ENCODE results near the gene MUL1. TPM values are rescaled to one million over a fixed set of nuclear protein-coding genes. Genes with fewer than 3 reads are reported as not detected.

Gene MUL1
- total RNA-seq, 2 donors from 2014 or later: 37.3 to 47.8 TPM

- peaks cover 0 to 23% of the 10 kb centered on the region in 2 donors for H3K4me1 ChIP-seq
- DNase-seq (ENCODE audit: low spot score): no peak
- no peaks in the 10 kb centered on the region for H3K27me3 ChIP-seq
- no peaks in the 10 kb centered on the region for H3K9me3 ChIP-seq
- peak overlapping the region in 1 of 2 donors; percentile 4 for H3K27ac ChIP-seq
- H3K4me3 ChIP-seq: no peak overlapping the region
- TF ChIP-seq, protein P1, sequence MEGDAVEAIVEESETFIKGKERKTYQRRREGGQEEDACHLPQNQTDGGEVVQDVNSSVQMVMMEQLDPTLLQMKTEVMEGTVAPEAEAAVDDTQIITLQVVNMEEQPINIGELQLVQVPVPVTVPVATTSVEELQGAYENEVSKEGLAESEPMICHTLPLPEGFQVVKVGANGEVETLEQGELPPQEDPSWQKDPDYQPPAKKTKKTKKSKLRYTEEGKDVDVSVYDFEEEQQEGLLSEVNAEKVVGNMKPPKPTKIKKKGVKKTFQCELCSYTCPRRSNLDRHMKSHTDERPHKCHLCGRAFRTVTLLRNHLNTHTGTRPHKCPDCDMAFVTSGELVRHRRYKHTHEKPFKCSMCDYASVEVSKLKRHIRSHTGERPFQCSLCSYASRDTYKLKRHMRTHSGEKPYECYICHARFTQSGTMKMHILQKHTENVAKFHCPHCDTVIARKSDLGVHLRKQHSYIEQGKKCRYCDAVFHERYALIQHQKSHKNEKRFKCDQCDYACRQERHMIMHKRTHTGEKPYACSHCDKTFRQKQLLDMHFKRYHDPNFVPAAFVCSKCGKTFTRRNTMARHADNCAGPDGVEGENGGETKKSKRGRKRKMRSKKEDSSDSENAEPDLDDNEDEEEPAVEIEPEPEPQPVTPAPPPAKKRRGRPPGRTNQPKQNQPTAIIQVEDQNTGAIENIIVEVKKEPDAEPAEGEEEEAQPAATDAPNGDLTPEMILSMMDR (IDR thresholded peaks at IDR 0.05): no peak
- H3K36me3 ChIP-seq: no peaks in the 10 kb centered on the region
Measured at GRCh38 chr1:20492751-20493150, 15.2 kb downstream of the MUL1 start.

DNA sequence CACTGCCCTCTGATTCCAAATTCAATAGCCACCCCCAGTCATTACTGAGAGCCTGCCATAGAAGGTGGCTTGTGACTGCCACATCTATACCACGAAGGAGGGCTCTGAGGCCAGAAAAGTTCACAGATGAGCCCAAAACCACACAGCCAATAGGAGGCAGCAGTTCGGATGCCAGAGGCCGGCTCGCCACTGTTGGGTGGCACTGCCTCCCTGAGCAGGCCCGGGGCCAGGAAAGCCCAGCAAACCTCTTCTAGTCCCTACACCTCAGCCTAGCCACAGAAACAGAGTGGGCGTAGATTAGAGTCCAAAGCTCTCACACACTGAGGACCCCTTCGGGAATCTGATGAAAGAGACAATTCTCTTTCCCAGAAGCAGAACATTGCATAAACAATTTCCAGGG is 16.1 kb downstream of the MUL1 start:
- Histone ChIP-seq H3K27me3 (no peaks in the 10 kb centered on the region), H3K36me3 (no peaks in the 10 kb centered on the region), H3K27ac (no peak overlapping the region), H3K4me1 (peaks cover 0 to 23% of the 10 kb centered on the region in 2 donors), H3K4me3 (no peak overlapping the region), H3K9me3 (no peaks in the 10 kb centered on the region)
- no peak for DNase-seq (ENCODE audit: low spot score)
- TF ChIP-seq, protein P1 (IDR thresholded peaks at IDR 0.05): no peak

DNA sequence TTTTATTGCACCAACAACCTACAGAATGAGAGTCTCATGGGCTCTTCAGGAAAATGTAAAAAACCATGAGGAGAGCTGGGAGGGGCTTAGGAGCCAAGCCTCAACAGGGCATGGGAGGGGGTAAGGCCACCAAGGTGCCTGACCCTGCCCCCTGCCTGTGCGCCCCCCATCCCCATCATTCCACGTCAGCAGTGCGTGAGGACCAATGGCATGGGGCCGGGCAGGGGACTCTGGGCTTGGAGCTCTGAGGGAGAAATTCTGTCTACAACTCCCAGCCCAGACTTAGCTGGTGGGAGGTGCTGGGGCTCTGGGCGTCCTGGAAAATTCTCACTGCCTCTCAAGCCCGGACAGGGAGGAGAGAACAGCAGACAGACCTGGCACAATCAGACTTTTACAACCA is 16.8 kb downstream of the MUL1 start:
- no peak overlapping the region for H3K27ac ChIP-seq
- H3K4me1 ChIP-seq: peaks cover 0 to 23% of the 10 kb centered on the region in 2 donors
- no peak overlapping the region for H3K4me3 ChIP-seq
- H3K27me3 ChIP-seq: no peaks in the 10 kb centered on the region
- no peak for DNase-seq (ENCODE audit: low spot score)
- TF ChIP-seq, protein P1 (IDR thresholded peaks at IDR 0.05): no peak
- H3K9me3 ChIP-seq: no peaks in the 10 kb centered on the region
- no peaks in the 10 kb centered on the region for H3K36me3 ChIP-seq

GRCh38 chr1:20487236-20487590 is 20.7 kb downstream of the MUL1 start:
- TF ChIP-seq, protein P1 (IDR thresholded peaks at IDR 0.05): no peak
- Histone ChIP-seq H3K9me3 (no peaks in the 10 kb centered on the region), H3K4me3 (no peak overlapping the region), H3K27me3 (no peaks in the 10 kb centered on the region), H3K27ac (peak overlapping the region in 1 of 2 donors; percentile 81), H3K4me1 (peaks cover 0 to 19% of the 10 kb centered on the region in 2 donors), H3K36me3 (no peaks in the 10 kb centered on the region)
- DNase-seq (ENCODE audit: low spot score): no peak

- no peak for DNase-seq (ENCODE audit: low spot score)
- peaks cover 0 to 19% of the 10 kb centered on the region in 2 donors for H3K4me1 ChIP-seq
- H3K36me3 ChIP-seq: no peaks in the 10 kb centered on the region
- H3K27me3 ChIP-seq: no peaks in the 10 kb centered on the region
- H3K9me3 ChIP-seq: no peaks in the 10 kb centered on the region
- peak overlapping the region; percentile 60 to 64 for H3K4me3 ChIP-seq
- H3K27ac ChIP-seq: peak overlapping the region; percentile 81 to 90
- TF ChIP-seq, protein P1 (IDR thresholded peaks at IDR 0.05): no peak
Measured at GRCh38 chr1:20486457-20487235, 21.3 kb downstream of the MUL1 start.

All from right atrium auricular region (tissue), 2 donors.